Gastroesophageal sphincter (tissue), 4 donors: ENCODE data around the gene MRPS25. TPM values are rescaled to one million over a fixed set of nuclear protein-coding genes. Genes with fewer than 3 reads are reported as not detected.

Source experiments
- ATAC-seq: fragments of 150-250 bp; one replicate; pipeline ENCODE4 v1.9.1; 2016; ENCODE audit warnings: mild to moderate bottlenecking, moderate library complexity
- H3K27ac ChIP-seq, 4 donors: fragments of 200-600 bp; sonication (generic) in 3 of 4; 1 replicate in 3 of 4; 2 replicates in 1 of 4; pipeline ENCODE4 v1.5.1; 2016 to 2019
- H3K27me3 ChIP-seq: fragments of 200-600 bp; sonication (generic); one replicate; pipeline ENCODE4 v1.5.1; 2019
- H3K36me3 ChIP-seq, 2 donors: fragments of 200-600 bp; sonication (generic); one replicate each; pipeline ENCODE4 v1.5.1; 2019; ENCODE audit warnings: control low read depth in 1 of 2
- H3K4me1 ChIP-seq, 3 donors: fragments of 200-600 bp; sonication (generic); 1 replicate in 2 of 3; 2 replicates in 1 of 3; pipeline ENCODE4 v1.5.1; 2016 to 2019; ENCODE audit warnings: control low read depth in 2 of 3
- H3K4me3 ChIP-seq, 2 donors: fragments of 200-600 bp; sonication (generic); one replicate each; pipeline ENCODE4 v1.5.1; 2019; ENCODE audit warnings: mild to moderate bottlenecking in 1 of 2, moderate library complexity in 1 of 2
- H3K9me3 ChIP-seq, 3 donors: fragments of 200-600 bp; sonication (generic); one replicate each; pipeline ENCODE4 v1.5.1; 2017 to 2019; ENCODE audit warnings: control low read depth in 2 of 3
- EP300 ChIP-seq: sonication (generic); formaldehyde crosslinking; IDR thresholded peaks from one replicate; pipeline ENCODE4 v1.6.1; 2017; ENCODE audit warnings: antibody characterized with exemption, mild to moderate bottlenecking
- POLR2A ChIP-seq, 2 donors: fragments of 450-650 bp; IDR thresholded peaks; one replicate each; pipeline ENCODE4 v1.6.1; 2017; ENCODE audit warnings: antibody characterized with exemption in 2 of 2, mild to moderate bottlenecking in 2 of 2, moderate library complexity in 1 of 2
- POLR2AphosphoS5 ChIP-seq: sonication (generic); formaldehyde crosslinking; IDR thresholded peaks from one replicate; pipeline ENCODE4 v1.6.1; 2017; ENCODE audit warnings: antibody characterized with exemption
- WGBS, 2 donors: methylation state at CpG; one replicate each; pipeline ENCODE4 v1.1.5; 2018; ENCODE audit warnings: low coverage in 1 of 2; 5-methylcytosine and 5-hydroxymethylcytosine counted together
- total RNA-seq, 4 donors: library from RNA; depleted of rRNA; stranded (reverse); fragments of >200 nt; gene quantifications; one replicate each; pipeline ENCODE4 v1.1.0, GENCODE V29; 2016
- TF ChIP-seq, protein P1 (sequence below), 4 experiments: fragments of 200-600 bp in 2 of 4; fragments of 450-650 bp in 2 of 4; sonication (generic) in 1 of 4; IDR thresholded peaks; one replicate each; pipeline ENCODE4 v1.5.1; 2017 to 2019; ENCODE audit warnings: antibody characterized with exemption in 4 of 4, mild to moderate bottlenecking in 2 of 4, moderate library complexity in 2 of 4

Gene MRPS25
- total RNA-seq, 4 donors from 2014 or later = 17.6 to 32.0 (median 27.9) TPM

DNA sequence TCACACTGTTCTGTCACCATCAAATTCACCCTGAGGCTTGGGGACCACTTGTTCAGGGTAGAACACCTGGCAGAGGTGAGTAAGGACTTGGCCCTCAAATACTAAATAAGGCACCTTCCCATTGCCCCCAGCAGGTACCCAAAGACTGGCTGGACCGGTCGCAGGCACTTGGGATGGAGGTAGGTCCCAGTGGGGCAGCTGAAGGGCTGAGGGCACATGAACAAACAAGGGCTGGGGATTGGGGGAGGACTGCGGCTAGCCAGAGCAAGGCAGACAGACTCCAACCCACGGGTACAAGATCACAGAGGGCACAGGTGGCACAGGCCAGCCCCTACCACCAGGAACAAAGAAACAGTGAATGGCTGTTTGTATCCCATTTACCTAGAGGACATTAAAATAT, 1.9 kb downstream of the MRPS25 start:
- ATAC-seq = no peak
- WGBS, 2 donors = 79% methylated on average over 2 to 4 of the region's 4 CpGs
- peak overlapping the region in 1 of 4 donors; percentile 3 for H3K27ac ChIP-seq

DNA sequence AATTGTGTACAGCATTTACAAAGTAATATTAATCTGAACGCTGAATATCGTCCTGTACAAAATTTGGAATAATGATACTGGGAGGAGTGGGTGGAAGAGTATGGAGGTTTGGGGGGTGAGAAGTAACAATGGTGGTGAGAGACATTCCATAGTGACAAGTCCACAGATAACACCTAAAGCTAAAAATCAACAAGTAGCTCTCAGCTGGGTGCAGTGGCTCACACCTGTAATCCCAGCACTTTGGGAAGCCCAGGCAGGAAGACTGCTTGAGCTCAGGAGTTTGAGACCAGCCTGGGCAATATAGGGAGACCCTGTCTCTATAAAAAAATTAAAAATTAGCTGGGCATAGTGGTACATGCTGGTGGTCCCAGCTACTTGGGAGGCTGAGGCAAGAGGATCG, 5.1 kb downstream of the MRPS25 start:
- TF ChIP-seq EP300 (no peak), POLR2A (IDR thresholded peaks at IDR 0.05) (no peak), POLR2AphosphoS5 (no peak)
- TF ChIP-seq, protein P1, sequence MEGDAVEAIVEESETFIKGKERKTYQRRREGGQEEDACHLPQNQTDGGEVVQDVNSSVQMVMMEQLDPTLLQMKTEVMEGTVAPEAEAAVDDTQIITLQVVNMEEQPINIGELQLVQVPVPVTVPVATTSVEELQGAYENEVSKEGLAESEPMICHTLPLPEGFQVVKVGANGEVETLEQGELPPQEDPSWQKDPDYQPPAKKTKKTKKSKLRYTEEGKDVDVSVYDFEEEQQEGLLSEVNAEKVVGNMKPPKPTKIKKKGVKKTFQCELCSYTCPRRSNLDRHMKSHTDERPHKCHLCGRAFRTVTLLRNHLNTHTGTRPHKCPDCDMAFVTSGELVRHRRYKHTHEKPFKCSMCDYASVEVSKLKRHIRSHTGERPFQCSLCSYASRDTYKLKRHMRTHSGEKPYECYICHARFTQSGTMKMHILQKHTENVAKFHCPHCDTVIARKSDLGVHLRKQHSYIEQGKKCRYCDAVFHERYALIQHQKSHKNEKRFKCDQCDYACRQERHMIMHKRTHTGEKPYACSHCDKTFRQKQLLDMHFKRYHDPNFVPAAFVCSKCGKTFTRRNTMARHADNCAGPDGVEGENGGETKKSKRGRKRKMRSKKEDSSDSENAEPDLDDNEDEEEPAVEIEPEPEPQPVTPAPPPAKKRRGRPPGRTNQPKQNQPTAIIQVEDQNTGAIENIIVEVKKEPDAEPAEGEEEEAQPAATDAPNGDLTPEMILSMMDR (IDR thresholded peaks at IDR 0.05) = no peak
- H3K4me3 ChIP-seq = no peak overlapping the region
- no peaks in the 10 kb centered on the region for H3K27me3 ChIP-seq
- H3K27ac ChIP-seq = no peak overlapping the region
- H3K36me3 ChIP-seq = peaks cover 0 to 37% of the 10 kb centered on the region in 2 donors
- H3K4me1 ChIP-seq = peaks cover 2 to 18% (median 12%) of the 10 kb centered on the region in 3 donors
- WGBS, 2 donors = 79 to 89% methylated on average over 2 to 3 of the region's 3 CpGs
- H3K9me3 ChIP-seq = no peaks in the 10 kb centered on the region
- ATAC-seq = no peak

More for the DNA sequence above, 1.9 kb downstream of the MRPS25 start:
- Histone ChIP-seq H3K4me3 (peak overlapping the region in 1 of 2 donors; percentile 73), H3K4me1 (peaks cover 2 to 24% (median 12%) of the 10 kb centered on the region in 3 donors), H3K27me3 (no peaks in the 10 kb centered on the region), H3K36me3 (peaks cover 0 to 15% of the 10 kb centered on the region in 2 donors), H3K9me3 (no peaks in the 10 kb centered on the region)
- TF ChIP-seq EP300 (no peak), POLR2A (IDR thresholded peaks at IDR 0.05) (no peak), POLR2AphosphoS5 (no peak)
- TF ChIP-seq, protein P1 (IDR thresholded peaks at IDR 0.05) = no peak

DNA sequence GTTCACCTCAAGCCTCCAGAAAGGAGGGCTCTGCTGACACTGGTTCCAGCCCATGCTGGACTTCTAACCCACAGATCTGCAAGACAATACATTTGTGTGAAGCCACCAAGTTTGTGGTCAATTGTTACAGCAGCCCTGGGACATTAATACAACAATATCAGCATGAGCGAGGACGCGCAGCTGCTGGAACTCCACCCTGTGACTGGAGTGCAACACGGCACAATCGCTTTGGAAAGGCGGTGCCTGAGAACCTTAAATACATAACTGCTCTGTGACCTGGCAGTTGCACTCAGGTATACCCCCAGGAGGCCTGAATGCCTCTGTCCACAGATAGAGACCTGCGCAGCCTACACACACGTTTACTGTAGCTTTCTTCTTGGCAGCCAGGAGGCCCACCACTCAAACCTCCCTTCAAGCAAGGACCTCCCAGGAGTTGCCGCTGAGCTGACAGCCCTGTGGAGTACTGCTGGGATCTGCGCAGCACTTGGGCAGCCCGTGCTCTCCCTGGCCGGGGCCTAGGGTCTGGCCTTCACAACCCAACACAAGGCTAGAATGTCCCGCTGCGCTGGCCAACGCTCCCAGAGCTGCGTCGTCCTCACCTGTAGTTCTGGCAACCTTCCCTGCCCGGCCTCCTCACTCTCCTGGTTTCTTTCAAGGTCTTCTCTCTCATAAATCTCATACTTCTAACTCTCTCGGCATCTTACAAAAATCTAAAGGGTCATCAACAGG, 8.3 kb downstream of the MRPS25 start:
- Histone ChIP-seq H3K27me3 (no peaks in the 10 kb centered on the region), H3K27ac (no peak overlapping the region), H3K4me3 (no peak overlapping the region), H3K9me3 (no peaks in the 10 kb centered on the region), H3K4me1 (no peaks in the 10 kb centered on the region), H3K36me3 (peaks cover 0 to 53% of the 10 kb centered on the region in 2 donors)
- 83 to 85% methylated on average over 3 to 15 of the region's 19 CpGs for WGBS, 2 donors
- TF ChIP-seq POLR2A (IDR thresholded peaks at IDR 0.05) (no peak), EP300 (no peak), POLR2AphosphoS5 (no peak)
- TF ChIP-seq, protein P1 (IDR thresholded peaks at IDR 0.05) = no peak
- ATAC-seq = no peak

DNA sequence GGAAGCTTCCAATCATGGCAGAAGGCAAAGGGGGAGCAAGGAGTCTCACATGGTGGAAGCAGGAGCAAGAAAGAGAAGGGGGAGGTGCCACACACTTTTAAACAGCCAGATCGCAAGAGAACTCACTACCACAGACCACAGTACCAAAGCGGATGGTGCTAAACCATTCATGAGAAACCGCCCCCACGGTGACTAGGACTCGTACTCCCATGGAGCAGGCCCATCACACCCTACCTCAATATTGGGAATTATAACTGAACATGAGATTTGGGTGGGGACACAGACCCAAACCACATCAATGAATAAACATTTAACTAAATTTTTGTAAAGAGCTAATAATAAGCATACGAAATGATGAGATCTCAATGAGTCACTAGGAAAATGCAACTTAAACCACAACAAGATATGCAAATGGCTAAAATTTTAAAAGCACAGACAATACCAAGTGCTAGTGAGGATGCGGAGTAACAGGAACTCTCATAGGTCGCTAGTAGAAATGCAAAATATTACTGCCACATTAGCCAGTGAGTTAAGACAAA, 10.0 kb downstream of the MRPS25 start:
- 89 to 91% methylated on average over 8 of the region's 8 CpGs for WGBS, 2 donors
- no peak for ATAC-seq
- H3K4me3 ChIP-seq = no peak overlapping the region
- H3K36me3 ChIP-seq = peaks cover 0 to 71% of the 10 kb centered on the region in 2 donors
- H3K27ac ChIP-seq = no peak overlapping the region
- no peaks in the 10 kb centered on the region for H3K4me1 ChIP-seq
- no peaks in the 10 kb centered on the region for H3K9me3 ChIP-seq
- no peaks in the 10 kb centered on the region for H3K27me3 ChIP-seq
- TF ChIP-seq POLR2A (IDR thresholded peaks at IDR 0.05) = no peak
- no peak for TF ChIP-seq EP300
- TF ChIP-seq, protein P1 (IDR thresholded peaks at IDR 0.05) = no peak
- no peak for TF ChIP-seq POLR2AphosphoS5

DNA sequence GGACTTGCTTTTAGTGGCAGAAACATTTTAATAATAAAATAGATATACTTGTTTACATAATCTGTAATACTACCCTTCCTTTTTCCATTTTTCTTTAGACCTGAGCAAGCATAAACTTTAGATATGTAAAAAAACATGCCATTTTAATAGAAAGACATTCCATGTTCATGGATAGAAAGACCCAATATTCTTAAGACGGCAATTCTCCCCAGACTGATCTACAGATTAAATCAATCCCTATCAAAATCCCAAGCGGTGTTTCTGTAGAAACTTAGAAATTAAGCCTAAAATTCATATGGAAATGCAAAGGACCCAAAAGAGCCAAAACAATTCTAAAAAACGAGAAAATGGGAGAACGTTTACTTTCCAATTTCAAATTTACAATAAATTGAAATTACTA, 11.6 kb downstream of the MRPS25 start:
- H3K36me3 ChIP-seq = peaks cover 0 to 75% of the 10 kb centered on the region in 2 donors
- H3K27ac ChIP-seq = no peak overlapping the region
- 92 to 93% methylated on average over 2 to 4 of the region's 4 CpGs for WGBS, 2 donors
- TF ChIP-seq POLR2A (IDR thresholded peaks at IDR 0.05) (no peak), POLR2AphosphoS5 (no peak), EP300 (no peak)
- TF ChIP-seq, protein P1 (IDR thresholded peaks at IDR 0.05) = no peak
- H3K27me3 ChIP-seq = no peaks in the 10 kb centered on the region
- no peaks in the 10 kb centered on the region for H3K9me3 ChIP-seq
- no peak for ATAC-seq
- H3K4me1 ChIP-seq = no peaks in the 10 kb centered on the region
- H3K4me3 ChIP-seq = no peak overlapping the region
